NCI-H446 (cell line): ENCODE data around the gene CPNE4.

Experiments
- DNase-seq, 2 experiments: peaks; one replicate each; lab custom pipeline; 2025; lab: John Stamatoyannopoulos, UW

The CPNE4 gene

GRCh38 chr3:131881777-131882176 lies 153.0 kb downstream of the CPNE4 start:
- no peak for DNase-seq

GRCh38 chr3:131880948-131881347 lies 153.9 kb downstream of the CPNE4 start:
- DNase-seq = no peak

- no peak for DNase-seq
Measured at GRCh38 chr3:131868203-131868602, 166.6 kb downstream of the CPNE4 start.

- DNase-seq = no peak
Measured at GRCh38 chr3:131856171-131856570, 178.6 kb downstream of the CPNE4 start.

GRCh38 chr3:131850223-131850622 lies 184.6 kb downstream of the CPNE4 start:
- DNase-seq = no peak

GRCh38 chr3:131849616-131850015 lies 185.2 kb downstream of the CPNE4 start:
- DNase-seq = peak in 1 of 2 experiments; percentile 24

GRCh38 chr3:131847966-131848510 lies 186.8 kb downstream of the CPNE4 start:
- no peak for DNase-seq

- no peak for DNase-seq
Measured at GRCh38 chr3:131846296-131846924, 188.4 kb downstream of the CPNE4 start.

- no peak for DNase-seq
Measured at GRCh38 chr3:131843174-131843573, 191.6 kb downstream of the CPNE4 start.

- DNase-seq = peak in 1 of 2 experiments; percentile 56
Measured at GRCh38 chr3:131840156-131840797, 194.5 kb downstream of the CPNE4 start.

- DNase-seq = no peak
Measured at GRCh38 chr3:131835906-131836305, 198.9 kb downstream of the CPNE4 start.

- DNase-seq = no peak
Measured at GRCh38 chr3:131831608-131832007, 203.2 kb downstream of the CPNE4 start.

- DNase-seq = peak; percentile 49 to 61
Measured at GRCh38 chr3:131821191-131821762, 213.5 kb downstream of the CPNE4 start.

- DNase-seq = no peak
Measured at GRCh38 chr3:131819381-131820055, 215.3 kb downstream of the CPNE4 start.

- no peak for DNase-seq
Measured at GRCh38 chr3:131812433-131812832, 222.4 kb downstream of the CPNE4 start.

- no peak for DNase-seq
Measured at GRCh38 chr3:131811481-131811880, 223.3 kb downstream of the CPNE4 start.

GRCh38 chr3:131807822-131808221 lies 227.0 kb downstream of the CPNE4 start:
- no peak for DNase-seq

GRCh38 chr3:131806736-131807135 lies 228.1 kb downstream of the CPNE4 start:
- DNase-seq = no peak

GRCh38 chr3:131804565-131805133 lies 230.2 kb downstream of the CPNE4 start:
- no peak for DNase-seq

- DNase-seq = no peak
Measured at GRCh38 chr3:131803113-131803512, 231.7 kb downstream of the CPNE4 start.

- no peak for DNase-seq
Measured at GRCh38 chr3:131802029-131802428, 232.8 kb downstream of the CPNE4 start.

GRCh38 chr3:131801566-131801965 lies 233.2 kb downstream of the CPNE4 start:
- DNase-seq = no peak
